Fibroblast of skin of back (primary cell): ENCODE measurements around the gene CHRFAM7A.
"Not testable (repeated sequence)": the region's sequence is repeated elsewhere in the genome, so short reads cannot be mapped to it uniquely, and the experiment has no call there.

ENCODE experiments used
- DNase-seq: peaks from one replicate; pipeline ENCODE4 v3.0.0-alpha.2; 2013

CHRFAM7A gene

DNA sequence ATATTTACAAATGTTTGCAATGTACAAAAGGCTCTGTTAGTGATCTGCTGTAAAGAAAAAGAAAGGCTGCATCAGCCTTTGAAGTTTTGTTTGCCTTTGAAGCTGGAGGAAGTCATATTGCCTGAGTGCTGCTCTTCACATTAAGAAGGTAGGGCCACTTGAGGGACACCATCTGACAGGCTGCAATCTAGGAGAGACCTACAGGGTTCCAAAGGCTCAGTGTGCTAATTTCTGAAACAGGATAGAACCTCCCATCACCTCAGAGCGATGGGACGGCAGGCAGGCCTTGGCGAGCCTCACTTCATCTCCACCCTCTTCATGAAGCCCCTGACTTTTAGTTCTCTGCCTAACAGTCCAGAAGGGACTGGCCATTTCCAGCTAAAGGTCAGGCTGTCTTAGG is 77.6 kb downstream of the CHRFAM7A start:
- DNase-seq: not testable (repeated sequence)

DNA sequence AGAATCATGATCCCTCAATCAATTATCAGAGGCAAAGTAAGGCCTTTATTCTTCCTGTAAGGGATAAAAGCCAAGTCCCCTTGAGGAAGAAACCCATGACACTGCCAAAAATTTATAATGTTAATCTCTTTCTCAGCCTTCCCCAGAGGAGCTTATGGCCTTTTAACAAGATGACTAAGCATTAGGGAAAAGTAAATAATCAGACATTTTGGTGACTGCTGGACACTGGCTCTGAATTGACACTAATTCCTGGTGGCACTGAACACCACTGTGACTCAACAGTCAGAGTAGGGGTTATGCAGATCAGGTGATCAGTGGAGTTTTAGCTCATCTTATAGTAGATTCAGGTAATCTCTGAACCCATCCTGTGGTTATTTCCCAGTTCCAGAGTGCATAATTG is 82.8 kb downstream of the CHRFAM7A start:
- DNase-seq: not testable (repeated sequence)
